ENCODE data around the gene DND1. TPM values are rescaled to one million over a fixed set of nuclear protein-coding genes. Genes with fewer than 3 reads are reported as not detected.
"Not testable (repeated sequence)": the region's sequence is repeated elsewhere in the genome, so short reads cannot be mapped to it uniquely, and the experiment has no call there.

Gene DND1
- total RNA-seq, 2 donors from 2014 or later = 0.51 TPM; not detected in 1

- Histone ChIP-seq H3K9me3 (no peaks in the 10 kb centered on the region), H3K4me3 (no peak overlapping the region), H3K4me1 (peaks cover 0 to 4% of the 10 kb centered on the region in 2 donors), H3K27me3 (no peaks in the 10 kb centered on the region), H3K36me3 (peaks cover 93% of the 10 kb centered on the region), H3K27ac (no peak overlapping the region)
- no peak for TF ChIP-seq CTCF (IDR thresholded peaks at IDR 0.05)
- DNase-seq (ENCODE audit: low spot score) = no peak
These were observed 14.5 kb downstream of the DND1 start for GRCh38 chr5:140658870-140659269.

- Histone ChIP-seq H3K9me3 (no peaks in the 10 kb centered on the region), H3K4me1 (peaks cover 0 to 31% of the 10 kb centered on the region in 2 donors), H3K4me3 (peak overlapping the region; percentile 91 to 93), H3K36me3 (peaks cover 50% of the 10 kb centered on the region), H3K27me3 (no peaks in the 10 kb centered on the region), H3K27ac (peak overlapping the region; percentile 84 to 85)
- no peak for TF ChIP-seq CTCF (IDR thresholded peaks at IDR 0.05)
- no peak for DNase-seq (ENCODE audit: low spot score)
These were observed 26.3 kb downstream of the DND1 start for GRCh38 chr5:140647042-140647419.

GRCh38 chr5:140642718-140643117 is 30.7 kb downstream of the DND1 start:
- no peak overlapping the region for H3K27ac ChIP-seq
- no peak for TF ChIP-seq CTCF (IDR thresholded peaks at IDR 0.05)
- no peak overlapping the region for H3K4me3 ChIP-seq
- H3K4me1 ChIP-seq = peaks cover 0 to 46% of the 10 kb centered on the region in 2 donors
- DNase-seq (ENCODE audit: low spot score) = no peak
- no peaks in the 10 kb centered on the region for H3K9me3 ChIP-seq
- H3K36me3 ChIP-seq = peaks cover 19% of the 10 kb centered on the region
- H3K27me3 ChIP-seq = no peaks in the 10 kb centered on the region

- Histone ChIP-seq H3K36me3 (peaks cover 19% of the 10 kb centered on the region), H3K4me1 (peaks cover 0 to 42% of the 10 kb centered on the region in 2 donors), H3K4me3 (no peak overlapping the region), H3K9me3 (no peaks in the 10 kb centered on the region), H3K27ac (no peak overlapping the region), H3K27me3 (no peaks in the 10 kb centered on the region)
- TF ChIP-seq CTCF (IDR thresholded peaks at IDR 0.05) = no peak
- DNase-seq (ENCODE audit: low spot score) = no peak
These were observed 31.7 kb downstream of the DND1 start for GRCh38 chr5:140641716-140642115.

GRCh38 chr5:140639148-140639981 is 34.0 kb downstream of the DND1 start, which contains the start of gene TMCO6:
Gene TMCO6 (plus strand): TSS chr5:140639451. CDS start chr5:140639528, 77 bp downstream.
- Histone ChIP-seq H3K4me1 (peaks cover 0 to 33% of the 10 kb centered on the region in 2 donors), H3K4me3 (peak within 1 kb of the TSS; percentile 68 to 84), H3K9me3 (no peaks in the 10 kb centered on the region), H3K27ac (peak within 1 kb of the TSS; percentile 87), H3K36me3 (peaks cover 8% of the 10 kb centered on the region), H3K27me3 (no peaks in the 10 kb centered on the region)
- peak; percentile 96 for DNase-seq (ENCODE audit: low spot score)
- peak; percentile 56 to 77 for TF ChIP-seq CTCF (IDR thresholded peaks at IDR 0.05)

GRCh38 chr5:140638898-140639147 is 34.6 kb downstream of the DND1 start:
- H3K4me3 ChIP-seq = peak overlapping the region; percentile 68 to 84
- H3K27ac ChIP-seq = peak overlapping the region; percentile 87
- H3K36me3 ChIP-seq; H3K27me3 ChIP-seq; DNase-seq (ENCODE audit: low spot score); H3K9me3 ChIP-seq: not testable (repeated sequence)
- H3K4me1 ChIP-seq = peaks cover 0 to 33% of the 10 kb centered on the region in 2 donors
